Mucosa of stomach (tissue), 1 donor: Measurements from ENCODE around the gene NRXN2.

ENCODE experiments used
- H3K27me3 ChIP-seq: one replicate; pipeline ENCODE4 v1.7.0; 2013; ENCODE audit warnings: mild to moderate bottlenecking, low read length; ENCODE audit not compliant: control insufficient read depth, insufficient read depth
- H3K36me3 ChIP-seq: one replicate; pipeline ENCODE4 v1.7.0; 2013; ENCODE audit warnings: low read length; ENCODE audit not compliant: control insufficient read depth, insufficient read depth
- H3K4me1 ChIP-seq: one replicate; pipeline ENCODE4 v1.7.0; 2013; ENCODE audit warnings: mild to moderate bottlenecking, low read length; ENCODE audit not compliant: control insufficient read depth, insufficient read depth
- H3K4me3 ChIP-seq: one replicate; pipeline ENCODE4 v1.7.0; 2013; ENCODE audit warnings: low read length
- H3K9ac ChIP-seq: one replicate; pipeline ENCODE4 v1.7.0; 2013; ENCODE audit warnings: mild to moderate bottlenecking, low read length, moderate library complexity
- H3K9me3 ChIP-seq: one replicate; pipeline ENCODE4 v1.7.0; 2013; ENCODE audit warnings: mild to moderate bottlenecking, low read length, moderate library complexity; ENCODE audit not compliant: control insufficient read depth
- donor health status: Pancreatic carcinoma.

NRXN2 gene

DNA sequence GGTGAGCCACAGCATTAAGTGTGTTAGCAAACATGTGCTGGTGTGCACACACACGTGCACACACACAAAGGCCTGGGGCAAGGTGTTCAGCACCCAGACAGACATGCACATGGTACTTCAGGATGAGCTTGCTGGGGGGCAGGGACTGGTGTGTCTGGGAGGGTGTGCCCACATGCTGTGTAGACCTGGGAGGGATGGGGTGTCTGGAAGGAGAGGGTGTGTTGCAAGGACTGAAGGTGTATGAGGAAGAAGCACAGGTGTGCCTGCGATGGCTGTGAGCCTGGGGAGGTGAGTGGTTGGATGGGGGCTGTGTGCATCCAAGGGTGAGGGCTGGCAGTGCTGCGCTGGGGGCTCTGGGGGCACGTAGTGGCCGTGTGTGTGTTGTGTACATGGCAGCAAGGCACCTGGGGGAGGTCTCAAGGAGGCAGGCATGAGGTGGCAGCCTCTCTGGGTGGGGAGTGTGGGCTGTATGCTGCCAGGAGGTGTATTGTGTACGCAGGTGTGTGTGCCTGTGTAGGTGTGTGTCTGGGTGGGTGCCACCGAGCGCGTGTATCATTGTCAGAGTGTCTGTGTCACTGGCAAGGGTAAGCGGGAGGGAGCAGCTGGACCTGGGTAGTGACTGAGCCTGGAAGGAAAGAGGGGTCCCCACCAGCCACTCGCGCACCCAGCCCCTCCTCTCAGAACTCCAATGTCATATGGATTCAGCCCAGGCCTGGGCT, 2.2 kb downstream of the NRXN2 start:
- Histone ChIP-seq H3K4me3 (no peak overlapping the region), H3K4me1 (peaks cover 7% of the 10 kb centered on the region), H3K9me3 (no peaks in the 10 kb centered on the region), H3K9ac (no peak overlapping the region), H3K27me3 (peaks cover 73% of the 10 kb centered on the region), H3K36me3 (no peaks in the 10 kb centered on the region)

DNA sequence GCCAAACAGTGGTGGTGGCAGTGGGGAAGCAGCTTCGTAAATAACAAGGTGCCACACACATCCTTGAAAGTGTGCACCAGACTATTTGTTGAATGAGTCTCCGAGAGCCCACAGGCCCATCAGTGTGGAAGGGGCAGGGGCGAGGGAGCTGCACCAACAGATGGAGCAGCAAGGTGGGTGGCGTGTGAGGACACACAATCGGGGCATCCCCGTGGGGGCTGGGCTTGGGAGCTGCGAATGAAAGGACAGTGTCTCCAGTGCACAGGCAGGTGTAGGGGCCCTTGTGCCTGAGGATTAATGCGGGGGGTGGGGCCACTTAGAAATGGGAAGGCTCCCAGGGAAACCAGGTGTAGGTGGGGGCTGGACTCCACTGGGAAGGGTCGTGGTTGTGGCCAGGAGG, 2.8 kb downstream of the NRXN2 start:
- Histone ChIP-seq H3K4me3 (no peak overlapping the region), H3K9me3 (no peaks in the 10 kb centered on the region), H3K4me1 (peaks cover 7% of the 10 kb centered on the region), H3K36me3 (no peaks in the 10 kb centered on the region), H3K27me3 (peaks cover 77% of the 10 kb centered on the region), H3K9ac (no peak overlapping the region)

- no peaks in the 10 kb centered on the region for H3K36me3 ChIP-seq
- no peak overlapping the region for H3K4me3 ChIP-seq
- no peak overlapping the region for H3K9ac ChIP-seq
- H3K4me1 ChIP-seq, result peaks cover 7% of the 10 kb centered on the region
- no peaks in the 10 kb centered on the region for H3K9me3 ChIP-seq
- peaks cover 84% of the 10 kb centered on the region for H3K27me3 ChIP-seq
These were observed 3.6 kb downstream of the NRXN2 start for GRCh38 chr11:64719406-64719805.

DNA sequence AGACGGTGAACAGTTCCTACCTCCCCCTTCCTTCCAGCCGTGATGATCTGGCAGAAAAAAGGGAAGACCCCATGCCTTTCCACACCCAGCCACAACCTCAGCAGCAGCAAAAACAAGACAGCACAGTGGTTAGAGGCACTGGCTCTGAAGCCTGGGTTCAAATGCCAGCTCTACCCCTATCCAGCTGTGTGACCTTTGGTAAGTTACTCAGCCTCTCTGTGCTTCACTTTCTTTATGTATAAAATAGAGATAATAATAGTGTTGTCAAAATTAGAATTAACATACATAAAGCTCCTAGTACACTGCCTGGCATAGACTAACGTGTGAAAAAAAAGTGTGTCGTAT, 4.2 kb downstream of the NRXN2 start:
- Histone ChIP-seq H3K9ac (no peak overlapping the region), H3K4me3 (no peak overlapping the region), H3K4me1 (peaks cover 4% of the 10 kb centered on the region), H3K9me3 (no peaks in the 10 kb centered on the region), H3K27me3 (peaks cover 88% of the 10 kb centered on the region), H3K36me3 (no peaks in the 10 kb centered on the region)

- Histone ChIP-seq H3K9ac (no peak overlapping the region), H3K4me1 (no peaks in the 10 kb centered on the region), H3K27me3 (peaks cover 88% of the 10 kb centered on the region), H3K36me3 (no peaks in the 10 kb centered on the region), H3K4me3 (no peak overlapping the region), H3K9me3 (no peaks in the 10 kb centered on the region)
These were observed 4.8 kb downstream of the NRXN2 start for GRCh38 chr11:64718084-64718779.

GRCh38 chr11:64717268-64717578, 5.8 kb downstream of the NRXN2 start:
- H3K4me3 ChIP-seq, result no peak overlapping the region
- H3K9ac ChIP-seq, result no peak overlapping the region
- no peaks in the 10 kb centered on the region for H3K4me1 ChIP-seq
- H3K9me3 ChIP-seq, result no peaks in the 10 kb centered on the region
- no peaks in the 10 kb centered on the region for H3K36me3 ChIP-seq
- peaks cover 94% of the 10 kb centered on the region for H3K27me3 ChIP-seq

DNA sequence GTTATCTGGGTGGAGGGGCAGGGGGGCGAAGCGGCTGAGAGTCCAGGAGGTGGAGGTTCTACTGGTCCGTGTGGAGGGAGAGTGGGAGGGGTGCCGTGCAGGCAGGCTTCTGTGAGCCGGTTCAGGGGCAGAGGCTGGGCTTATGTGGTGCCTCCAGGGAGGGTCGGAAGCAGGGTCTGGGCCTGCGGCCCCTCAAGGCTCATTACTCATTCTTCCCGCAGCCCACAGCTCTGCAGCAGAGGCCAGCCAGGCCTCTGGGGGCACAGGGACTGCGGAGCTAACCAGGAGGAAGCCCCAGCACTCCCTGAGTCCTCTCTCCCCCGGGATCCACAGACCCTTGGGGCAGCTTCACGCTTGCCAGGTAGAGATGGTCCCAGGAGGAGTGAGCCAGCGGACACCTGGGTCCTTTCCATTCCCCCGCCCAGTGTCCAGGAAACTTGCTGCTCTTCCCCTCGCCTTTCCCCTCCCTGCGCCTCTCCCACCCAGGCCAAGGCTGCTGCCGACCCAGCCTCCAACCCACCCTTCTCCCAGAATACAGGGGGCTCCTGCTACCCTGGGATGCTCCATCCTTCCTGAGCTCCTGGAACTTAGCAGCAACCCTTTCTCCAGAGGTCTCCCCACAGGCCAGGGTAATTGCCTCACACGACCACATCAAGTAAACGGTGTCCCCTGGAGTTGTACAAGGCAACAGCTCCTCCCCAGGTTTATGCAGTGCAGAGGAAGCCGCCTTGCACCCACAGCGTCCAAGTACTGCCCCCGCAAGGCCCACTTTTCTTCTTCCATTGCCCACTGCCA, 6.3 kb downstream of the NRXN2 start:
- no peaks in the 10 kb centered on the region for H3K9me3 ChIP-seq
- H3K9ac ChIP-seq, result no peak overlapping the region
- no peaks in the 10 kb centered on the region for H3K4me1 ChIP-seq
- H3K4me3 ChIP-seq, result no peak overlapping the region
- no peaks in the 10 kb centered on the region for H3K36me3 ChIP-seq
- H3K27me3 ChIP-seq, result peaks cover 94% of the 10 kb centered on the region

DNA sequence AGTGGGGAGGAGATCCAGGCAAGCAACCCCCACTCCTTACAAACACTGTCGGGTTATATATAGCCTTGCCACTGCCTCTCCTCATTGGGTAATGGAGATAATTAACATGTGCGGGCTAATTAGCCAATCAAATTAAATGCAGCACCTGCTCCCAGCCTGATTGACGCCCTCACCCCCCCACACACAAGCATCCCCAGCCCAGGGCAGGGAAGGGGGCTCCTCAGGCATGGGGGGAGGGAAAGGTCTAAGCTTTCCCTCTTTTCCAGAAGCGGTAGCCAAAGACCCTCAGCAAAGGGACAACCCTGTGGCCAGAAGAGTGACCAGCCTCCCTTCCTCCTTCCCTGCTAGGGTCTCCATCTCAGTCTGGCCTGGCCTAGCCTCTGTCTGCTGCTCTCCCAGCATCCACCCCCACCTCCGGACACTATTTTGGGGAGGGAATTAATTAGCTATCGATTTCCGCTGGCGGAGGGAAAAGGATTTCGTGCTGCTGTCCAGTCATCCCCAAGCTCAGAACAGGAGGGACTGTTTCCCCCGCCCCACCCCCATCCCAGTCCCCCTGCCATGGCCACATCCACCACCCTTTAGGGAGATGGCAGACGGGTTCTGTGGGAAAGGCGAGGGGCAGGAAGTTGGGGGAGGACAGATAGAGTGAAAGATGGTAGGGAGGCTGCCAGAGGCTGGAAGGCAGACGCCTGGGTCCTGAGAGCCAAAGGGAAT, 7.1 kb downstream of the NRXN2 start:
- Histone ChIP-seq H3K9me3 (no peaks in the 10 kb centered on the region), H3K9ac (no peak overlapping the region), H3K4me1 (peaks cover 4% of the 10 kb centered on the region), H3K36me3 (no peaks in the 10 kb centered on the region), H3K27me3 (peaks cover 94% of the 10 kb centered on the region), H3K4me3 (no peak overlapping the region)

- Histone ChIP-seq H3K4me3 (no peak overlapping the region), H3K27me3 (peaks cover 96% of the 10 kb centered on the region), H3K9ac (no peak overlapping the region), H3K4me1 (peaks cover 5% of the 10 kb centered on the region), H3K9me3 (no peaks in the 10 kb centered on the region), H3K36me3 (no peaks in the 10 kb centered on the region)
These were observed 7.9 kb downstream of the NRXN2 start for GRCh38 chr11:64715110-64715509.

GRCh38 chr11:64714666-64715065, 8.3 kb downstream of the NRXN2 start:
- no peaks in the 10 kb centered on the region for H3K36me3 ChIP-seq
- peaks cover 96% of the 10 kb centered on the region for H3K27me3 ChIP-seq
- no peaks in the 10 kb centered on the region for H3K9me3 ChIP-seq
- H3K9ac ChIP-seq, result no peak overlapping the region
- H3K4me3 ChIP-seq, result no peak overlapping the region
- H3K4me1 ChIP-seq, result peaks cover 5% of the 10 kb centered on the region

DNA sequence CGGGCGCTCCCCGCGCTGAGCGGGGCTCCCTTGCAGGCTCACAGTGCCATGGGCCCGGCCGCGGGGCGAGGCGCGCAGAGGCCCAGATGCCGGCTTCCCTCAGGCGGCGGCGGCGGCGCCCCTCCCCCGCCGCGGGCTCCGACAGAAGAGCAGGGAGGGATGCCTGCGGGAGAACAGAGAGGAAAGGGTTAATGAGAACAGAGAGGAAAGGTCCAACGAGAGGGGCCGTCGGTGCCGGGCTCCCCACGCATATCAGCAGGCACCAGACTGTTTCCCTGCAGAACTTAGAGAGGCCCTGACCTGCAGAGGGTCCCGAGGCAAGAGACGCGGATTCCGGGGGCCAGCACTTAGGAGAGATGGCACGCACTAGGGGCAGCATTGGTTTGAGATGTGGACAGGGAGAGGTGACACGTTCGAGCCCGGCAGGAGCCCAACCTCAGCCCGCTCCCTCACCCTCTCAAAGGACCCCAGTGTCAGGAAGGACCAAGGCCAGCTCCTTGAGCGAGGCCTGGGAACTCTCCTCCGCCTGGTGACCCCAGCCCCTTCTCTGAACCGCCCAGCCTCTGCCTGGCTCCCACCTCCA, 9.1 kb downstream of the NRXN2 start:
- H3K4me1 ChIP-seq, result peaks cover 5% of the 10 kb centered on the region
- no peaks in the 10 kb centered on the region for H3K36me3 ChIP-seq
- no peak overlapping the region for H3K9ac ChIP-seq
- H3K9me3 ChIP-seq, result no peaks in the 10 kb centered on the region
- H3K4me3 ChIP-seq, result no peak overlapping the region
- peaks cover 95% of the 10 kb centered on the region for H3K27me3 ChIP-seq
